HCT116 (cell line): ENCODE results near the gene STX1A. TPM values are rescaled to one million over a fixed set of nuclear protein-coding genes. Genes with fewer than 3 reads are reported as not detected.
A peak's percentile ranks its signal among the peaks of the same experiment; 100 is the strongest.

Experiments used
- ATAC-seq: fragments of 200-7000 bp; cut with Tn5 transposase; 2 replicates; pipeline ENCODE4 v1.9.1; 2020; ENCODE audit warnings: mild to moderate bottlenecking, moderate library complexity
- BruUV-seq: library from RNA; stranded (reverse); fragments of 400-500 nt; replicated peaks from 2 replicates; lab custom pipeline; 2021; lab: Mats Ljungman, UMichigan
- CTCF ChIA-PET: fragments of 300-600 bp; sonication (Branson Sonifier 250); formaldehyde crosslinking; loops from one replicate; lab custom pipeline; 2021; ENCODE audit warnings: antibody characterized with exemption; lab: Charles Lee
- POLR2A ChIA-PET: fragments of 300-600, 350-600 bp; sonication (Branson Sonifier 250); formaldehyde crosslinking; loops from one replicate; lab custom pipeline; 2021; ENCODE audit warnings: antibody characterized with exemption; lab: Charles Lee
- RAD21 ChIA-PET, 2 experiments: fragments of 300-600 bp; sonication (Branson Sonifier 250); formaldehyde crosslinking; loops; one replicate each; lab custom pipeline; 2023; ENCODE audit warnings: low total read pairs in 2 of 2; ENCODE audit not compliant: uncharacterized antibody in 2 of 2, unreplicated experiment in 2 of 2, low non-redundant PET in 1 of 2; lab: Charles Lee
- DNase-seq: peaks from one replicate; pipeline ENCODE4 v3.0.0-alpha.2; 2010; ENCODE audit warnings: low read depth, low spot score
- H2AFZ ChIP-seq: fragments of 200-600 bp; shearing (Covaris generic), sonication (generic); 2 replicates; pipeline ENCODE4 v1.6.1; 2017; ENCODE audit warnings: low read depth, mixed run types, mixed read lengths, antibody characterized with exemption, low read length; ENCODE audit not compliant: poor library complexity, severe bottlenecking
- H3K27ac ChIP-seq: 2 replicates; pipeline ENCODE4 v1.5.1; 2012; ENCODE audit warnings: low read depth, low read length
- H3K27me3 ChIP-seq: fragments of 200-600 bp; sonication (generic); 2 replicates; pipeline ENCODE4 v1.6.1; 2016; ENCODE audit warnings: mixed run types, low read length, mixed read lengths; ENCODE audit not compliant: insufficient read depth
- H3K36me3 ChIP-seq, 2 experiments: fragments of 200-500 bp in 1 of 2; fragments of 200-600 bp in 1 of 2; sonication (Bioruptor generic) in 1 of 2; sonication (generic) in 1 of 2; 2 replicates each; pipeline versions ENCODE4 v1.5.1 to v1.6.1; 2014 to 2016; ENCODE audit warnings: low read length in 2 of 2, inconsistent platforms in 1 of 2, mixed read lengths in 1 of 2, mixed run types in 1 of 2; ENCODE audit not compliant: insufficient read depth in 2 of 2, control insufficient read depth in 1 of 2
- H3K4me1 ChIP-seq, 2 experiments: fragments of 200-600 bp in 1 of 2; sonication (generic) in 1 of 2; 2 replicates each; pipeline versions ENCODE4 v1.5.1 to v1.6.1; 2012 to 2017; ENCODE audit warnings: low read length in 2 of 2, inconsistent platforms in 1 of 2, mild to moderate bottlenecking in 1 of 2, mixed read lengths in 1 of 2, mixed run types in 1 of 2, moderate library complexity in 1 of 2; ENCODE audit not compliant: insufficient read depth in 2 of 2, control insufficient read depth in 1 of 2
- H3K4me2 ChIP-seq: fragments of 200-600 bp; sonication (generic); 2 replicates; pipeline ENCODE4 v1.6.1; 2017; ENCODE audit warnings: mixed run types, low read length, mixed read lengths
- H3K4me3 ChIP-seq, 2 experiments: fragments of 200-600 bp in 1 of 2; sonication (generic) in 1 of 2; replicated peaks in 1 of 2; 2 replicates each; pipeline ENCODE4 v1.5.1; 2011 to 2016; ENCODE audit warnings: low read length in 2 of 2, control low read depth in 1 of 2, low read depth in 1 of 2, mild to moderate bottlenecking in 1 of 2, mixed read lengths in 1 of 2, mixed run types in 1 of 2
- H3K79me2 ChIP-seq: fragments of 200-600 bp; sonication (generic); 2 replicates; pipeline ENCODE4 v1.6.1; 2017; ENCODE audit warnings: mild to moderate bottlenecking, mixed run types, low read length, moderate library complexity, mixed read lengths; ENCODE audit not compliant: insufficient read depth
- H3K9ac ChIP-seq: fragments of 200-600 bp; sonication (generic); 2 replicates; pipeline ENCODE4 v1.6.1; 2016; ENCODE audit warnings: low read length, mixed read lengths
- H3K9me2 ChIP-seq: fragments of 200-600 bp; sonication (generic), shearing (Covaris generic); 2 replicates; pipeline ENCODE4 v1.6.1; 2017; ENCODE audit warnings: mixed run types, mild to moderate bottlenecking, moderate library complexity; ENCODE audit not compliant: insufficient read depth
- H3K9me3 ChIP-seq, 2 experiments: fragments of 200-500 bp in 1 of 2; fragments of 200-600 bp in 1 of 2; sonication (Bioruptor generic) in 1 of 2; sonication (generic) in 1 of 2; 2 replicates each; pipeline ENCODE4 v1.6.1; 2014 to 2017; ENCODE audit warnings: low read length in 2 of 2, mixed read lengths in 2 of 2, inconsistent platforms in 1 of 2, low read depth in 1 of 2, mild to moderate bottlenecking in 1 of 2, mixed run types in 1 of 2, moderate library complexity in 1 of 2; ENCODE audit not compliant: control insufficient read depth in 1 of 2, insufficient read depth in 1 of 2
- H4K20me1 ChIP-seq: fragments of 200-600 bp; sonication (generic), shearing (Covaris generic); 2 replicates; pipeline ENCODE4 v1.6.1; 2017; ENCODE audit warnings: mixed run types, mild to moderate bottlenecking, moderate library complexity; ENCODE audit not compliant: insufficient read depth
- CBX3 ChIP-seq: IDR thresholded peaks from 2 replicates; pipeline ENCODE4 v1.6.1; 2012; ENCODE audit warnings: low read depth
- CEBPB ChIP-seq: IDR thresholded peaks from 2 replicates; pipeline ENCODE4 v1.6.1; 2012; ENCODE audit warnings: low read depth
- EGR1 ChIP-seq: IDR thresholded peaks from 2 replicates; pipeline ENCODE4 v1.6.1; 2012; ENCODE audit warnings: low read depth
- EZH2 ChIP-seq: fragments of 200-600 bp; sonication (generic); IDR thresholded peaks from 2 replicates; pipeline ENCODE4 v1.6.1; 2017; ENCODE audit warnings: antibody characterized with exemption, mixed run types
- FOSL1 ChIP-seq: IDR thresholded peaks from 2 replicates; pipeline ENCODE4 v1.6.1; 2012; ENCODE audit warnings: low read depth
- MAX ChIP-seq: IDR thresholded peaks from 2 replicates; pipeline ENCODE4 v1.6.1; 2012
- POLR2A ChIP-seq: IDR thresholded peaks from 2 replicates; pipeline ENCODE4 v1.7.0; 2011; ENCODE audit warnings: borderline replicate concordance; ENCODE audit not compliant: insufficient read depth, insufficient read length; ENCODE audit errors: extremely low read depth
- YY1 ChIP-seq: IDR thresholded peaks from 2 replicates; pipeline ENCODE4 v1.6.1; 2011; ENCODE audit warnings: low read length, low read depth, moderate library complexity, mild to moderate bottlenecking; ENCODE audit not compliant: insufficient replicate concordance; ENCODE audit errors: extremely low read depth
- ZFX ChIP-seq: fragments of 450-650 bp; IDR thresholded peaks from 2 replicates; pipeline ENCODE4 v1.6.1; 2017
- intact Hi-C: fragments of 100-400 bp; cut with micrococcal nuclease; formaldehyde crosslinking; loops from 2 replicates; pipeline ENCODE4 v1.10.0; 2022
- total RNA-seq: library from RNA; stranded (reverse); gene quantifications from one replicate; pipeline ENCODE4 v1.2.1, GENCODE V29; 2021; ENCODE audit not compliant: unreplicated experiment
- TF ChIP-seq, protein P1 (sequence below): IDR thresholded peaks from 2 replicates; pipeline ENCODE4 v1.6.1; 2012; ENCODE audit warnings: low read depth
- TF ChIP-seq, protein P2 (sequence below): IDR thresholded peaks from 2 replicates; pipeline ENCODE4 v1.6.1; 2011; ENCODE audit warnings: mild to moderate bottlenecking, low read length, moderate library complexity; ENCODE audit not compliant: insufficient replicate concordance; ENCODE audit errors: extremely low read depth

STX1A gene
- total RNA-seq, 1 experiment from 2014 or later, result 39.4 TPM

- Histone ChIP-seq H4K20me1 (peaks cover 8% of the 10 kb centered on the region; the same call in 1 of the 2 replicates), H3K36me3 (peaks cover 0 to 3% of the 10 kb centered on the region in 2 experiments; a peak in 1 of 4 replicates), H3K9me2 (no peaks in the 10 kb centered on the region), H3K4me2 (peak overlapping the region; percentile 84), H3K27me3 (no peaks in the 10 kb centered on the region), H3K4me3 (peak overlapping the region; percentile 88 to 93), H3K4me1 (peaks cover 61 to 72% of the 10 kb centered on the region in 2 experiments), H2AFZ (no peak overlapping the region), H3K79me2 (peaks cover 57% of the 10 kb centered on the region), H3K27ac (peak overlapping the region; percentile 81), H3K9ac (peak overlapping the region; percentile 95), H3K9me3 (no peaks in the 10 kb centered on the region)
- ATAC-seq (peak; percentile 37), DNase-seq (peak; percentile 73)
- ChIA-PET POLR2A (interaction anchor here (1.9 kb wide), 1 partner anchor 11 kb away, joined by 13 read pairs; no protein-coding TSS in a partner anchor), CTCF (no interaction called here), RAD21 (no interaction called here)
- intact Hi-C loops, result no loop called here
- BruUV-seq, result no TSS peak
- TF ChIP-seq CEBPB, result no peak
- TF ChIP-seq YY1, result peak; percentile 50
These were observed 1.5 kb downstream of the STX1A start for GRCh38 chr7:73717991-73718405.

DNA sequence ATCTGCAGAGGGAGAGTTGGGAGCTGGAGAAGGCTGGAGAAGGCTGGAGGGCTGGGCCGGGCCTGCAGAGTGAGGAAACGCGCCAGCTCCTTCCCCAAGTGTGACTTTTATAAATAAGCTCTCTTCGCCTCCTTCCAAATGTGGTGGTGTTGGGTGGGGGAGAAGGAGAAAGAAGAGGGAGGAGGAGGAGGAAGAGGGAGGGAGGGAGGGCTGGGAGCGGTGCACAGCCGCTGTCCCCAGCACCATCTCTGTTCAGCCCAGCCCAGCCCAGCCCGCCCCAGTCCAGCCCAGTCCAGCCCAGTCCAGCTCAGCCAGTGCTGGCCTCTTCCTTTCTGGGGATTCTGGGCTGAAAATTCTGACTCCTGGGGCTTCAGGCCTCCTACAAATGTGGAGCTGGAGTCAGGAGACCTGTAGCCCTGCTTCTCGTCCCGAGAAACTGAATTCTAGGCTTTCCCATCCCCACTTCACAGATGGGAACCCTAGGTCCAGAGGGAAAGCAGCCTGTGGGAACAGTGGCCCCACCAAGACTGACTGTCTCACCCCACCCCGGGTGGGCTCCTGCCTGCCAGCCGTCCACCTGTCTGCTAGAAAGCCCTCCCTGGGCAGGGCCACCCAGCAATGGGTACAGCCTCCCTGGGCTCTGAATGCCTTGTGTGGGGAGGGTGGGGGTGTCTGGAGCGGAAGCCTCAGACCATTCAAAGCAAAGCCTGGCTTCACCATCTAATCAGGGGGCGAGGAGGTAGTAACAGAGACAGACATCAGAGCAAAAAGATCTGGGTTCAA is 2.3 kb downstream of the STX1A start:
- intact Hi-C loops, result no loop called here
- ChIA-PET POLR2A (interaction anchor here (0.7 to 1.9 kb wide), 4 partner anchors 10 to 109 kb away, joined by 3 to 13 read pairs (median 6); no protein-coding TSS in a partner anchor), CTCF (interaction anchor here (1.7 kb wide), 1 partner anchor 8 kb away, joined by 9 read pairs; no protein-coding TSS in a partner anchor), RAD21 (interaction anchor here (0.6 to 2.8 kb wide), 4 partner anchors 8 to 110 kb away, joined by 3 to 8 read pairs (median 4); no protein-coding TSS in a partner anchor)
- H3K9ac ChIP-seq, result peak overlapping the region; percentile 95
- peaks cover 8% of the 10 kb centered on the region; the same call in 1 of the 2 replicates for H4K20me1 ChIP-seq
- H3K4me2 ChIP-seq, result peak overlapping the region; percentile 84
- H3K36me3 ChIP-seq, result peaks cover 0 to 3% of the 10 kb centered on the region in 2 experiments; a peak in 1 of 4 replicates
- H3K9me3 ChIP-seq, result no peaks in the 10 kb centered on the region
- H2AFZ ChIP-seq, result no peak overlapping the region
- H3K4me3 ChIP-seq, result peak overlapping the region; percentile 88 to 93
- no peak for DNase-seq
- peaks cover 65% of the 10 kb centered on the region for H3K79me2 ChIP-seq
- H3K4me1 ChIP-seq, result peaks cover 58 to 70% of the 10 kb centered on the region in 2 experiments
- no peak for ATAC-seq
- H3K27me3 ChIP-seq, result no peaks in the 10 kb centered on the region
- H3K9me2 ChIP-seq, result no peaks in the 10 kb centered on the region
- peak overlapping the region; percentile 81 for H3K27ac ChIP-seq
- BruUV-seq, result no TSS peak
- TF ChIP-seq EZH2, result no peak
- no peak for TF ChIP-seq EGR1
- no peak for TF ChIP-seq MAX
- TF ChIP-seq, protein P1, sequence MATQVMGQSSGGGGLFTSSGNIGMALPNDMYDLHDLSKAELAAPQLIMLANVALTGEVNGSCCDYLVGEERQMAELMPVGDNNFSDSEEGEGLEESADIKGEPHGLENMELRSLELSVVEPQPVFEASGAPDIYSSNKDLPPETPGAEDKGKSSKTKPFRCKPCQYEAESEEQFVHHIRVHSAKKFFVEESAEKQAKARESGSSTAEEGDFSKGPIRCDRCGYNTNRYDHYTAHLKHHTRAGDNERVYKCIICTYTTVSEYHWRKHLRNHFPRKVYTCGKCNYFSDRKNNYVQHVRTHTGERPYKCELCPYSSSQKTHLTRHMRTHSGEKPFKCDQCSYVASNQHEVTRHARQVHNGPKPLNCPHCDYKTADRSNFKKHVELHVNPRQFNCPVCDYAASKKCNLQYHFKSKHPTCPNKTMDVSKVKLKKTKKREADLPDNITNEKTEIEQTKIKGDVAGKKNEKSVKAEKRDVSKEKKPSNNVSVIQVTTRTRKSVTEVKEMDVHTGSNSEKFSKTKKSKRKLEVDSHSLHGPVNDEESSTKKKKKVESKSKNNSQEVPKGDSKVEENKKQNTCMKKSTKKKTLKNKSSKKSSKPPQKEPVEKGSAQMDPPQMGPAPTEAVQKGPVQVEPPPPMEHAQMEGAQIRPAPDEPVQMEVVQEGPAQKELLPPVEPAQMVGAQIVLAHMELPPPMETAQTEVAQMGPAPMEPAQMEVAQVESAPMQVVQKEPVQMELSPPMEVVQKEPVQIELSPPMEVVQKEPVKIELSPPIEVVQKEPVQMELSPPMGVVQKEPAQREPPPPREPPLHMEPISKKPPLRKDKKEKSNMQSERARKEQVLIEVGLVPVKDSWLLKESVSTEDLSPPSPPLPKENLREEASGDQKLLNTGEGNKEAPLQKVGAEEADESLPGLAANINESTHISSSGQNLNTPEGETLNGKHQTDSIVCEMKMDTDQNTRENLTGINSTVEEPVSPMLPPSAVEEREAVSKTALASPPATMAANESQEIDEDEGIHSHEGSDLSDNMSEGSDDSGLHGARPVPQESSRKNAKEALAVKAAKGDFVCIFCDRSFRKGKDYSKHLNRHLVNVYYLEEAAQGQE, result no peak
- TF ChIP-seq POLR2A, result no peak
- TF ChIP-seq ZFX, result no peak
- TF ChIP-seq, protein P2, sequence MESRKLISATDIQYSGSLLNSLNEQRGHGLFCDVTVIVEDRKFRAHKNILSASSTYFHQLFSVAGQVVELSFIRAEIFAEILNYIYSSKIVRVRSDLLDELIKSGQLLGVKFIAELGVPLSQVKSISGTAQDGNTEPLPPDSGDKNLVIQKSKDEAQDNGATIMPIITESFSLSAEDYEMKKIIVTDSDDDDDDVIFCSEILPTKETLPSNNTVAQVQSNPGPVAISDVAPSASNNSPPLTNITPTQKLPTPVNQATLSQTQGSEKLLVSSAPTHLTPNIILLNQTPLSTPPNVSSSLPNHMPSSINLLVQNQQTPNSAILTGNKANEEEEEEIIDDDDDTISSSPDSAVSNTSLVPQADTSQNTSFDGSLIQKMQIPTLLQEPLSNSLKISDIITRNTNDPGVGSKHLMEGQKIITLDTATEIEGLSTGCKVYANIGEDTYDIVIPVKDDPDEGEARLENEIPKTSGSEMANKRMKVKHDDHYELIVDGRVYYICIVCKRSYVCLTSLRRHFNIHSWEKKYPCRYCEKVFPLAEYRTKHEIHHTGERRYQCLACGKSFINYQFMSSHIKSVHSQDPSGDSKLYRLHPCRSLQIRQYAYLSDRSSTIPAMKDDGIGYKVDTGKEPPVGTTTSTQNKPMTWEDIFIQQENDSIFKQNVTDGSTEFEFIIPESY, result no peak
- TF ChIP-seq CBX3, result no peak
- no peak for TF ChIP-seq YY1
- no peak for TF ChIP-seq FOSL1
